PC-9 (cell line): ENCODE measurements around the gene NLE1.

Experiments
- EZH2 ChIP-seq: fragments of 200-600 bp; sonication (generic); IDR thresholded peaks from 2 replicates; pipeline ENCODE4 v1.8.0; 2017; ENCODE audit warnings: antibody characterized with exemption, low read depth
- TF ChIP-seq, protein P1 (sequence below): fragments of 200-600 bp; sonication (generic); conservative IDR thresholded peaks from 2 replicates; pipeline ENCODE4 v1.6.1; 2017; ENCODE audit warnings: mixed run types, antibody characterized with exemption, mild to moderate bottlenecking, moderate library complexity

DNA sequence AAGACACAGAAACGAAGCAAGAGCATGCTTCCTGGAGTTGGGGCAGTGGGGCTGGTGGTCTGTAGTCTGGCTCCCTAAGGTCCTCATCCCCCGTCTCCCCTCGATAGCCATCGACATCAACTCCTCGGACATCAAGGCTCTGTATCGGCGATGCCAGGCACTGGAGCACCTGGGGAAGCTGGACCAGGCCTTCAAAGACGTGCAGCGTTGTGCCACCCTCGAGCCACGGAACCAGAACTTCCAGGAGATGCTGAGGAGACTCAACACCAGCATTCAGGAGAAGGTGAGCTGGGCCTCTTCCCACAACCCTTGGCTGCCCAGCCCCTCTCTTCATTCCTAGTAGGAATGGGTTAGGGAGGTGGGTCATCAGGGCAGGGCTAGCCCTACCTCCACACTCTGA lies 7.8 kb upstream of the NLE1 start:
- TF ChIP-seq, protein P1, sequence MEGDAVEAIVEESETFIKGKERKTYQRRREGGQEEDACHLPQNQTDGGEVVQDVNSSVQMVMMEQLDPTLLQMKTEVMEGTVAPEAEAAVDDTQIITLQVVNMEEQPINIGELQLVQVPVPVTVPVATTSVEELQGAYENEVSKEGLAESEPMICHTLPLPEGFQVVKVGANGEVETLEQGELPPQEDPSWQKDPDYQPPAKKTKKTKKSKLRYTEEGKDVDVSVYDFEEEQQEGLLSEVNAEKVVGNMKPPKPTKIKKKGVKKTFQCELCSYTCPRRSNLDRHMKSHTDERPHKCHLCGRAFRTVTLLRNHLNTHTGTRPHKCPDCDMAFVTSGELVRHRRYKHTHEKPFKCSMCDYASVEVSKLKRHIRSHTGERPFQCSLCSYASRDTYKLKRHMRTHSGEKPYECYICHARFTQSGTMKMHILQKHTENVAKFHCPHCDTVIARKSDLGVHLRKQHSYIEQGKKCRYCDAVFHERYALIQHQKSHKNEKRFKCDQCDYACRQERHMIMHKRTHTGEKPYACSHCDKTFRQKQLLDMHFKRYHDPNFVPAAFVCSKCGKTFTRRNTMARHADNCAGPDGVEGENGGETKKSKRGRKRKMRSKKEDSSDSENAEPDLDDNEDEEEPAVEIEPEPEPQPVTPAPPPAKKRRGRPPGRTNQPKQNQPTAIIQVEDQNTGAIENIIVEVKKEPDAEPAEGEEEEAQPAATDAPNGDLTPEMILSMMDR = no peak
- TF ChIP-seq EZH2 = no peak
